ENCODE data around the gene PP2D1. TPM values are rescaled to one million over a fixed set of nuclear protein-coding genes. Genes with fewer than 3 reads are reported as not detected.

Gene PP2D1
- total RNA-seq, 1 donor from 2014 or later, result not detected

- no peaks in the 10 kb centered on the region for H3K9me3 ChIP-seq
- intact Hi-C loops (cut with DNase I), result loop anchor here (5.0 kb wide), 1 partner anchor 144 kb away; the partner anchor contains the start of gene SGO1
- no peaks in the 10 kb centered on the region for H3K27me3 ChIP-seq
- TF ChIP-seq CTCF (IDR thresholded peaks at IDR 0.05), result no peak
- TF ChIP-seq POLR2AphosphoS5 (IDR thresholded peaks at IDR 0.05; ENCODE audit: insufficient read depth in 1 of 2, low read depth in 1 of 2), result peak in 1 of 2 donors; percentile 10
- no peak for TF ChIP-seq POLR2A (IDR thresholded peaks at IDR 0.05)
- peaks cover 72% of the 10 kb centered on the region for H3K4me1 ChIP-seq
- peak overlapping the region; percentile 2 to 22 for H3K4me3 ChIP-seq
- H3K36me3 ChIP-seq, result no peaks in the 10 kb centered on the region
- H3K27ac ChIP-seq, result peak overlapping the region; percentile 95
- no peak for DNase-seq (ENCODE audit: extremely low spot score in 2 of 2)
These were observed 31.3 kb upstream of the PP2D1 start for GRCh38 chr3:20043396-20043795.

- no peaks in the 10 kb centered on the region for H3K36me3 ChIP-seq
- peak overlapping the region; percentile 95 for H3K27ac ChIP-seq
- TF ChIP-seq CTCF (IDR thresholded peaks at IDR 0.05), result no peak
- no peak for TF ChIP-seq POLR2AphosphoS5 (IDR thresholded peaks at IDR 0.05; ENCODE audit: insufficient read depth in 1 of 2, low read depth in 1 of 2)
- TF ChIP-seq POLR2A (IDR thresholded peaks at IDR 0.05), result no peak
- H3K9me3 ChIP-seq, result no peaks in the 10 kb centered on the region
- no peaks in the 10 kb centered on the region for H3K27me3 ChIP-seq
- no peak for DNase-seq (ENCODE audit: extremely low spot score in 2 of 2)
- H3K4me3 ChIP-seq, result peak overlapping the region in 1 of 2 donors; percentile 90
- intact Hi-C loops (cut with DNase I), result loop anchor here (5.0 kb wide), 1 partner anchor 145 kb away; the partner anchor contains the start of gene SGO1
- H3K4me1 ChIP-seq, result peaks cover 62% of the 10 kb centered on the region
These were observed 30.3 kb upstream of the PP2D1 start for GRCh38 chr3:20042331-20042730.

GRCh38 chr3:20041197-20041780 is 29.2 kb upstream of the PP2D1 start:
- intact Hi-C loops (cut with DNase I), result loop anchor here (5.0 kb wide), 1 partner anchor 146 kb away; the partner anchor contains the start of gene SGO1
- Histone ChIP-seq H3K4me1 (peaks cover 51% of the 10 kb centered on the region), H3K27me3 (no peaks in the 10 kb centered on the region), H3K9me3 (no peaks in the 10 kb centered on the region), H3K36me3 (no peaks in the 10 kb centered on the region), H3K4me3 (peak overlapping the region; percentile 90), H3K27ac (peak overlapping the region; percentile 95)
- DNase-seq (ENCODE audit: extremely low spot score in 2 of 2), result no peak
- TF ChIP-seq POLR2AphosphoS5 (IDR thresholded peaks at IDR 0.05; ENCODE audit: insufficient read depth in 1 of 2, low read depth in 1 of 2) (peak; percentile 14 to 79), POLR2A (IDR thresholded peaks at IDR 0.05) (no peak)

DNA sequence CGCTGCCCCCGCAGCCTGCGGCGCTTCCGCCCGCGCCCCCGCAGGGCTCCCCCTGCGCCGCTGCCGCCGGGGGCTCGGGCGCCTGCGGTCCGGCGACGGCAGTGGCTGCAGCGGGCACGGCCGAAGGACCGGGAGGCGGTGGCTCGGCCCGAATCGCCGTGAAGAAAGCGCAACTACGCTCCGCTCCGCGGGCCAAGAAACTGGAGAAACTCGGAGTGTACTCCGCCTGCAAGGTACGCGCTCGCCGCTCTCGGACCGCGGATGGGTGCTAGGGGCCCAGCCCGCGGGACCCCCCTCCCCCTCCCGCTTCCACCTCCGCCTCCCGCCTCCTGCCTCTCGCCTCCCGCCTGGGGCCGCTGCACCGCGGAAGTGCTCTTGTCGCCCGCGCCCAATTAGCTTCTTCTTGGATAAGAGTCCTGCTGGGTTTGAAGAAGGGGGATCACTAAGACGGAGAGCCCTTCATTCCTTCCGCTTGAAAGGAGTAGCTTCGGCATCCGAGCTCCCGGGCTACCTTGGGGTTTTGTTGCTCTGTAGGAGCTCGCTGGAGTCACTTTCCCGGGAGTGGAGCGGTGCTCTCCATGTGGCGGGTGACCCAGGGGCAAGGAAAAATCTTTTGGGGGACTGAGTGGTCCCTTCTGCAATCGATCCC is 28.6 kb upstream of the PP2D1 start:
- Histone ChIP-seq H3K27me3 (no peaks in the 10 kb centered on the region), H3K27ac (peak overlapping the region; percentile 95), H3K36me3 (no peaks in the 10 kb centered on the region), H3K4me1 (peaks cover 45% of the 10 kb centered on the region), H3K4me3 (peak overlapping the region; percentile 90), H3K9me3 (no peaks in the 10 kb centered on the region)
- TF ChIP-seq CTCF (IDR thresholded peaks at IDR 0.05), result no peak
- peak in 1 of 2 donors; percentile 33 for TF ChIP-seq POLR2AphosphoS5 (IDR thresholded peaks at IDR 0.05; ENCODE audit: insufficient read depth in 1 of 2, low read depth in 1 of 2)
- TF ChIP-seq POLR2A (IDR thresholded peaks at IDR 0.05), result peak in 1 of 2 donors; percentile 28
- intact Hi-C loops (cut with DNase I), result loop anchor here (5.0 kb wide), 1 partner anchor 147 kb away; the partner anchor contains the start of gene SGO1
- DNase-seq (ENCODE audit: extremely low spot score in 2 of 2), result peak in 1 of 2 donors; percentile 83

- no peak for DNase-seq (ENCODE audit: extremely low spot score in 2 of 2)
These were observed 27.9 kb upstream of the PP2D1 start, which contains the start of gene KAT2B for GRCh38 chr3:20039765-20040547. Gene KAT2B, plus strand, starts transcription at chr3:20040446. Its CDS starts 32 bp downstream, at chr3:20040478.

More at GRCh38 chr3:20039765-20040547, 27.9 kb upstream of the PP2D1 start, which contains the start of gene KAT2B:
- Histone ChIP-seq H3K36me3 (no peaks in the 10 kb centered on the region), H3K9me3 (no peaks in the 10 kb centered on the region), H3K4me1 (peaks cover 40% of the 10 kb centered on the region), H3K4me3 (peak within 1 kb of the TSS; percentile 90), H3K27ac (peak within 1 kb of the TSS; percentile 95), H3K27me3 (no peaks in the 10 kb centered on the region)
- peak in 2 of 3 experiments; percentile 9 to 64 for TF ChIP-seq CTCF (IDR thresholded peaks at IDR 0.05)
- peak in 1 of 2 donors; percentile 47 for TF ChIP-seq POLR2A (IDR thresholded peaks at IDR 0.05)
- TF ChIP-seq POLR2AphosphoS5 (IDR thresholded peaks at IDR 0.05; ENCODE audit: insufficient read depth in 1 of 2, low read depth in 1 of 2), result peak in 1 of 2 donors; percentile 73
- intact Hi-C loops (cut with DNase I), result loop anchor here (5.0 kb wide), 1 partner anchor 147 kb away; the partner anchor contains the start of gene SGO1

All from vagina (tissue), 2 donors.